Measurements from ENCODE around the gene LTBP3.

- TF ChIP-seq, protein P1, sequence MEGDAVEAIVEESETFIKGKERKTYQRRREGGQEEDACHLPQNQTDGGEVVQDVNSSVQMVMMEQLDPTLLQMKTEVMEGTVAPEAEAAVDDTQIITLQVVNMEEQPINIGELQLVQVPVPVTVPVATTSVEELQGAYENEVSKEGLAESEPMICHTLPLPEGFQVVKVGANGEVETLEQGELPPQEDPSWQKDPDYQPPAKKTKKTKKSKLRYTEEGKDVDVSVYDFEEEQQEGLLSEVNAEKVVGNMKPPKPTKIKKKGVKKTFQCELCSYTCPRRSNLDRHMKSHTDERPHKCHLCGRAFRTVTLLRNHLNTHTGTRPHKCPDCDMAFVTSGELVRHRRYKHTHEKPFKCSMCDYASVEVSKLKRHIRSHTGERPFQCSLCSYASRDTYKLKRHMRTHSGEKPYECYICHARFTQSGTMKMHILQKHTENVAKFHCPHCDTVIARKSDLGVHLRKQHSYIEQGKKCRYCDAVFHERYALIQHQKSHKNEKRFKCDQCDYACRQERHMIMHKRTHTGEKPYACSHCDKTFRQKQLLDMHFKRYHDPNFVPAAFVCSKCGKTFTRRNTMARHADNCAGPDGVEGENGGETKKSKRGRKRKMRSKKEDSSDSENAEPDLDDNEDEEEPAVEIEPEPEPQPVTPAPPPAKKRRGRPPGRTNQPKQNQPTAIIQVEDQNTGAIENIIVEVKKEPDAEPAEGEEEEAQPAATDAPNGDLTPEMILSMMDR (IDR thresholded peaks at IDR 0.05 in 4 of 5, conservative IDR thresholded peaks at IDR 0.05 in 1 of 5), result no peak
- TF ChIP-seq POLR2A (IDR thresholded peaks at IDR 0.05), result peak; percentile 82 to 85
Observed at GRCh38 chr11:65575568-65576231, 17.5 kb upstream of the LTBP3 start, which contains the start of gene EHBP1L1.

Measured in gastrocnemius medialis (tissue), 4 donors.